Aorta (tissue), 5 donors: ENCODE results near the gene CSKMT. TPM values are rescaled to one million over a fixed set of nuclear protein-coding genes. Genes with fewer than 3 reads are reported as not detected.
"Not testable (repeated sequence)": the region's sequence is repeated elsewhere in the genome, so short reads cannot be mapped to it uniquely, and the experiment has no call there.

ENCODE experiments used
- ATAC-seq: fragments of 200-7000 bp; cut with Tn5 transposase; one replicate; pipeline ENCODE4 v1.9.1; 2022; ENCODE audit warnings: moderate library complexity; ENCODE audit not compliant: low FRiP score
- DNase-seq, 2 donors: peaks; one replicate each; pipeline ENCODE4 v3.0.0-alpha.2; 2020
- H3K27ac ChIP-seq, 2 donors: one replicate each; pipeline ENCODE4 v1.5.1; 2013; ENCODE audit warnings: low read length in 2 of 2, mild to moderate bottlenecking in 2 of 2, moderate library complexity in 2 of 2, control low read depth in 1 of 2, inconsistent platforms in 1 of 2, low read depth in 1 of 2
- H3K27me3 ChIP-seq, 2 donors: one replicate each; pipeline ENCODE4 v1.6.1; 2013; ENCODE audit warnings: control low read depth in 1 of 2, low read length in 1 of 2, mild to moderate bottlenecking in 1 of 2, moderate library complexity in 1 of 2; ENCODE audit not compliant: insufficient read depth in 2 of 2, control insufficient read depth in 1 of 2
- H3K36me3 ChIP-seq, 2 donors: one replicate each; pipeline ENCODE4 v1.6.1; 2013; ENCODE audit warnings: control low read depth in 1 of 2, low read length in 1 of 2, mild to moderate bottlenecking in 1 of 2; ENCODE audit not compliant: insufficient read depth in 2 of 2, control insufficient read depth in 1 of 2
- H3K4me1 ChIP-seq, 2 donors: one replicate each; pipeline ENCODE4 v1.6.1; 2013; ENCODE audit warnings: low read length in 2 of 2, control low read depth in 1 of 2, mild to moderate bottlenecking in 1 of 2, moderate library complexity in 1 of 2; ENCODE audit not compliant: insufficient read depth in 2 of 2, control insufficient read depth in 1 of 2
- H3K4me3 ChIP-seq, 2 donors: one replicate each; pipeline ENCODE4 v1.5.1; 2013; ENCODE audit warnings: low read length in 2 of 2, control low read depth in 1 of 2, mild to moderate bottlenecking in 1 of 2
- H3K9me3 ChIP-seq: one replicate; pipeline ENCODE4 v1.6.1; 2013; ENCODE audit warnings: mild to moderate bottlenecking, low read length; ENCODE audit not compliant: control insufficient read depth
- WGBS, 2 donors: extraction: QIAGEN DNeasy Blood & Tissue Kit; methylation state at CpG; one replicate each; pipeline ENCODE4 v1.1.7; 2013; 5-methylcytosine and 5-hydroxymethylcytosine counted together
- intact Hi-C, 2 donors: fragments of 100-400 bp; cut with DNase I; formaldehyde crosslinking; loops; one replicate each; pipeline versions ENCODE4 v1.14.2 to v1.15.0; 2022
- polyA plus RNA-seq, 2 donors: library from polyadenylated mRNA; stranded (reverse); fragments of 200-250 nt; gene quantifications; one replicate each; pipeline ENCODE4 v1.2.3, GENCODE V29; 2013
- total RNA-seq, 2 donors: library from RNA; stranded (reverse); fragmentation: NEBNext Ultra II Directional; extraction: Animal tissue kit (Norgen Biotek cat#: 25700); gene quantifications; one replicate each; pipeline ENCODE4 v1.2.1, GENCODE V29; 2021
- donor health status: healthy with polysubstance abuse.
- donor health status: Bipolar disorder and iron deficiency.
- donor health status: DM: no; HTN: no; CAD: no.
- donor health status: DM: no; HTN: no; CAD: no.
- donor health status: DM: yes; HTN: yes; CAD: no.

CSKMT gene
- total and polyA plus RNA-seq, 4 donors = 8.8 to 16.3 (median 11.4) TPM

DNA sequence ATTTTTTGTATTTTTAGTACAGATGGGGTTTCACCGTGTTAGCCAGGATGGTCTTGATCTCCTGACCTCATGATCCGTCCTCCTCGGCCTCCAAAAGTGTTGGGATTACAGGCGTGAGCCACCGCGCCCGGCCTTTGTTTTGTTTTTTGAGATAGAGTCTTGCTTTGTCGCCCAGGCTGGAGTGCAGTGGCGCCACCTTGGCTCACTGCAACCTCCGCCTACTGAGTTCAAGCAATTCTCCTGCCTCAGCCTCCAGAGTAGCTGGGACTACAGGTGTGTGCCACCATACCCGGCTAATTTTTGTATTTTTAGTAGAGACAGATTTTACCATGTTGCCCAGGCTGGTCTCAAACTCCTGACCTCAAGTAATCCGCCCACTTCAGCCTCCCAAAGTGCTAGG lies 14.8 kb upstream of the CSKMT start:
- H3K4me3 ChIP-seq, H3K27me3 ChIP-seq, intact Hi-C loops, ATAC-seq, H3K36me3 ChIP-seq, DNase-seq, H3K9me3 ChIP-seq, H3K4me1 ChIP-seq, H3K27ac ChIP-seq: not testable (repeated sequence)
- WGBS, 2 donors = 95 to 96% methylated on average over 12 of the region's 12 CpGs

DNA sequence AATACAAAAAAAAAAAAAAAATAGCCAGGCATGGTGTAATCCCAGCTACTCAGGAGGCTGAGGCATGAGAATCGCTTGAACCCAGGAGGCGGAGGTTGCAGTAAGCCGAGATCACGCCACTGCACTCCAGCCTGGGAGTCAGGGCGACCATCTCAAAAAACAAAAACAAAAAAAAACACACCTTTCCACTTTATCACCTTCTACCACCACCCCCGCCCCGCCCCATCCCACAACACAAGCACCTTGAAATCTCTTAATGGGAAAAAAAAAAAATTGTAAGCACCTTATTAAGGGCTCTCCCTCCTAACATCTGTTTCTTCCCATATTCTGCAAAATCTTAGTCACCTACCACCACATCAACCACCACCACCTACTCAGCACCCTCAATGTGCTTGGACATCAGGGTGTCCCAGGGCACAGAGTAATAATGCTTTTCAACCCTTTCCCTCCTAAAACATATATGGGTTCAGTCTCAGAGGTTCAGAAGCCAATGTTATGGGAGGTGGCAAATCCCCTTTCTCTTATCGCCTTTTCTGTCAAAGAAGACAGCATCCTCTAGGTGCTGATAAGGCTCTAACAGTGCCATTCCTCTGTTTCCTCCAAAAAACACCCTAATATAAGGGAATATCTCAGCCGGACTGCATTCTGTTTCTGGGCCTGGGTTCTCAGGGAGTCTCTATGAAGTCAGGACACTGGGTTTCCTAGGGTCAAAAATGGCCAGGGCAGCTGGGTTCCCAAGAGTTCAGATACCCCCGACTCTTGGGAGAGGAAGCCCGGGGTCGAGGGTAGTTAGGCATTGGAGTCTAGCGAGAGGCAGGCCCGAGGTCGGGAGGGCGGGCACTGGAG lies 12.7 kb upstream of the CSKMT start:
- intact Hi-C loops = no loop called here
- H3K4me3 ChIP-seq = peak overlapping the region; percentile 61 to 62
- no peaks in the 10 kb centered on the region for H3K9me3 ChIP-seq
- peaks cover 0 to 4% of the 10 kb centered on the region in 2 donors for H3K4me1 ChIP-seq
- no peaks in the 10 kb centered on the region for H3K27me3 ChIP-seq
- peak overlapping the region; percentile 31 to 66 for H3K27ac ChIP-seq
- DNase-seq (no peak), ATAC-seq (peak; percentile 45)
- 36 to 42% methylated on average over 16 of the region's 16 CpGs for WGBS, 2 donors
- no peaks in the 10 kb centered on the region for H3K36me3 ChIP-seq

GRCh38 chr11:62654297-62654696 lies 10.8 kb upstream of the CSKMT start:
- no peaks in the 10 kb centered on the region for H3K36me3 ChIP-seq
- ATAC-seq (no peak), DNase-seq (no peak)
- 76 to 80% methylated on average over 11 of the region's 11 CpGs for whole genome bisulfite sequencing, 2 donors
- H3K27me3 ChIP-seq = no peaks in the 10 kb centered on the region
- H3K4me1 ChIP-seq = peaks cover 0 to 4% of the 10 kb centered on the region in 2 donors
- H3K4me3 ChIP-seq = no peak overlapping the region
- intact Hi-C loops = no loop called here
- no peak overlapping the region for H3K27ac ChIP-seq
- H3K9me3 ChIP-seq = no peaks in the 10 kb centered on the region

- Histone ChIP-seq H3K9me3 (no peaks in the 10 kb centered on the region), H3K4me1 (peaks cover 0 to 4% of the 10 kb centered on the region in 2 donors), H3K27me3 (no peaks in the 10 kb centered on the region), H3K27ac (no peak overlapping the region), H3K36me3 (no peaks in the 10 kb centered on the region), H3K4me3 (no peak overlapping the region)
- WGBS, 2 donors = 66 to 69% methylated on average over 5 of the region's 5 CpGs
- no peak for ATAC-seq
- no peak for DNase-seq
- intact Hi-C loops = no loop called here
Measured at GRCh38 chr11:62656796-62657429, 8.2 kb upstream of the CSKMT start.

- 2 to 3% methylated on average over 36 of the region's 36 CpGs for WGBS, 2 donors
- no peak for DNase-seq
Measured at GRCh38 chr11:62664405-62665074, 572 bp upstream of the CSKMT start.

DNA sequence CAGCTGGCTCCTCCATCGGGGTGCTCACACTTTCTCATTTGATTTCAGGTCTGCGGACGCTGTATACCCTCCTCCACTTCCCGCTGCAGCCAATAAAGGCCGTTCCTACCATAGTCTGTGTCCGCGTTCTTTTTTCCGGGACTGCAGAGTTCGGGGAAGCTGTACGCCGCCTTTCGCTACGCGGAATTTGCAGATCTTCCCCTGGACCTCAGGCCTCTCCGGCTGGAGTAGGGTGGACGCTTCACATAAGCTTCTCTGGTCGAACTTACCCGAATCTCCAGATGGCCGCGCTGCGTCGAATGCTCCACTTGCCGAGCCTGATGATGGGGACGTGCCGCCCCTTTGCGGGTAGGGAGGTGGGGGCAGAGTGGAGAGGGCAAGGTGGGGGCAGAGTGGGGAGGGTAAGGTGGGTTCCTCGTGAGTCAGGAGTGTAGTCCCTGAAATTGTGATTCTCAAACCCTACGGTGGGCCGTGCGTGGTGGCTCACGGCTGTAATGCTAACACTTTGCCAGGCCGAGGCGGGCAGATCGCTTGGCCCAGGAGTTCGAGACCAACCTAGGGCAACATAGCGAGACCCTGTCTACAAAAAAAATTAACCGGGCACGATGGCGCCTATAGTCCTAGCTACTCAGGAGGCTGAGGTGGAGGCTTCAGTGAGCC lies 617 bp downstream of the CSKMT start:
- peak overlapping the region; percentile 56 to 62 for H3K4me3 ChIP-seq
- no peaks in the 10 kb centered on the region for H3K27me3 ChIP-seq
- 1 to 2% methylated on average over 39 of the region's 39 CpGs for WGBS, 2 donors
- H3K4me1 ChIP-seq = peaks cover 2 to 8% of the 10 kb centered on the region in 2 donors
- intact Hi-C loops = loop anchor here in 1 of 2 donors (5.0 kb wide), 1 partner anchor 63 kb away; the partner anchor contains the start of gene MTA2
- H3K9me3 ChIP-seq = no peaks in the 10 kb centered on the region
- ATAC-seq (peak; percentile 68), DNase-seq (peak; percentile 72 to 84)
- peak overlapping the region; percentile 4 to 73 for H3K27ac ChIP-seq
- H3K36me3 ChIP-seq = peaks cover 0 to 1% of the 10 kb centered on the region in 2 donors

More at GRCh38 chr11:62664405-62665074, 572 bp upstream of the CSKMT start:
- peaks cover 0 to 1% of the 10 kb centered on the region in 2 donors for H3K36me3 ChIP-seq
- ATAC-seq = peak; percentile 39
- H3K9me3 ChIP-seq = no peaks in the 10 kb centered on the region
- peak overlapping the region; percentile 56 to 62 for H3K4me3 ChIP-seq
- no peaks in the 10 kb centered on the region for H3K27me3 ChIP-seq
- intact Hi-C loops = loop anchor here in 1 of 2 donors (5.0 kb wide), 1 partner anchor 62 kb away; the partner anchor contains the start of gene MTA2
- peak overlapping the region in 1 of 2 donors; percentile 87 for H3K27ac ChIP-seq
- H3K4me1 ChIP-seq = peaks cover 2 to 8% of the 10 kb centered on the region in 2 donors

- DNase-seq (no peak), ATAC-seq (no peak)
- WGBS, 2 donors = 42 to 44% methylated on average over 16 of the region's 16 CpGs
- Histone ChIP-seq H3K4me1 (peaks cover 2 to 8% of the 10 kb centered on the region in 2 donors), H3K4me3 (peak overlapping the region; percentile 56 to 62), H3K9me3 (no peaks in the 10 kb centered on the region), H3K27ac (peak overlapping the region in 1 of 2 donors; percentile 73), H3K27me3 (no peaks in the 10 kb centered on the region), H3K36me3 (peaks cover 0 to 1% of the 10 kb centered on the region in 2 donors)
- intact Hi-C loops = loop anchor here in 1 of 2 donors (5.0 kb wide), 1 partner anchor 64 kb away; the partner anchor contains the start of gene MTA2
Measured at GRCh38 chr11:62666259-62666926, 1.3 kb downstream of the CSKMT start.
